ENCODE results near the gene NRP2. TPM values are rescaled to one million over a fixed set of nuclear protein-coding genes. Genes with fewer than 3 reads are reported as not detected.

NRP2 gene
- total RNA-seq, 4 donors from 2014 or later, result 195 to 440 (median 314) TPM

GRCh38 chr2:205835251-205835791 is 153.0 kb downstream of the NRP2 start:
- no peak overlapping the region for H3K4me3 ChIP-seq
- intact Hi-C loops (cut with DNase I), result loop anchor here (5.0 kb wide), 1 partner anchor 37 kb away; no protein-coding TSS in a partner anchor
- TF ChIP-seq POLR2A (IDR thresholded peaks at IDR 0.05; ENCODE audit: low read depth), result no peak
- TF ChIP-seq EP300 (IDR thresholded peaks at IDR 0.05), result no peak
- TF ChIP-seq POLR2AphosphoS5 (IDR thresholded peaks at IDR 0.05), result peak in 1 of 2 donors; percentile 25
- TF ChIP-seq CTCF (IDR thresholded peaks at IDR 0.05), result no peak
- no peak for DNase-seq (ENCODE audit: extremely low spot score)
- no peaks in the 10 kb centered on the region for H3K36me3 ChIP-seq
- H3K9me3 ChIP-seq, result peaks cover 0 to 5% (median 0%) of the 10 kb centered on the region in 4 donors
- WGBS, result 35% methylated on average over 4 of the region's 4 CpGs
- no peaks in the 10 kb centered on the region for H3K27me3 ChIP-seq
- peak overlapping the region; percentile 75 to 83 (median 80) for H3K27ac ChIP-seq (replicated peaks in 1 of 4)
- H3K4me1 ChIP-seq, result peaks cover 3 to 53% (median 45%) of the 10 kb centered on the region in 4 donors

GRCh38 chr2:205835923-205836322 is 153.6 kb downstream of the NRP2 start:
- Histone ChIP-seq H3K36me3 (no peaks in the 10 kb centered on the region), H3K27me3 (no peaks in the 10 kb centered on the region), H3K27ac (replicated peaks in 1 of 4) (peak overlapping the region; percentile 75 to 83 (median 80)), H3K4me3 (no peak overlapping the region), H3K9me3 (peaks cover 0 to 5% (median 0%) of the 10 kb centered on the region in 4 donors), H3K4me1 (peaks cover 3 to 53% (median 45%) of the 10 kb centered on the region in 4 donors)
- DNase-seq (ENCODE audit: extremely low spot score), result no peak
- intact Hi-C loops (cut with DNase I), result loop anchor here (2.0 to 5.0 kb wide), 2 partner anchors 36 to 63 kb away; no protein-coding TSS in a partner anchor
- WGBS, result 40% methylated on average over 5 of the region's 5 CpGs
- TF ChIP-seq POLR2AphosphoS5 (IDR thresholded peaks at IDR 0.05), result no peak
- TF ChIP-seq POLR2A (IDR thresholded peaks at IDR 0.05; ENCODE audit: low read depth), result no peak
- TF ChIP-seq CTCF (IDR thresholded peaks at IDR 0.05), result no peak
- no peak for TF ChIP-seq EP300 (IDR thresholded peaks at IDR 0.05)

GRCh38 chr2:205836477-205837221 is 154.3 kb downstream of the NRP2 start:
- H3K27me3 ChIP-seq, result no peaks in the 10 kb centered on the region
- no peak for DNase-seq (ENCODE audit: extremely low spot score)
- H3K4me1 ChIP-seq, result peaks cover 3 to 59% (median 48%) of the 10 kb centered on the region in 4 donors
- intact Hi-C loops (cut with DNase I), result loop anchor here (2.0 to 5.0 kb wide), 2 partner anchors 36 to 64 kb away; no protein-coding TSS in a partner anchor
- H3K4me3 ChIP-seq, result no peak overlapping the region
- H3K27ac ChIP-seq (replicated peaks in 1 of 4), result peak overlapping the region; percentile 75 to 83 (median 80)
- TF ChIP-seq POLR2AphosphoS5 (IDR thresholded peaks at IDR 0.05), result peak; percentile 33 to 70
- no peak for TF ChIP-seq POLR2A (IDR thresholded peaks at IDR 0.05; ENCODE audit: low read depth)
- 58% methylated on average over 13 of the region's 13 CpGs for WGBS
- peaks cover 0 to 5% (median 0%) of the 10 kb centered on the region in 4 donors for H3K9me3 ChIP-seq
- no peaks in the 10 kb centered on the region for H3K36me3 ChIP-seq

GRCh38 chr2:205837663-205838062 is 155.4 kb downstream of the NRP2 start:
- Histone ChIP-seq H3K9me3 (peaks cover 0 to 5% (median 0%) of the 10 kb centered on the region in 4 donors), H3K27me3 (no peaks in the 10 kb centered on the region), H3K27ac (replicated peaks in 1 of 4) (peak overlapping the region; percentile 75 to 83 (median 80)), H3K4me1 (peaks cover 3 to 66% (median 48%) of the 10 kb centered on the region in 4 donors), H3K36me3 (no peaks in the 10 kb centered on the region), H3K4me3 (no peak overlapping the region)
- intact Hi-C loops (cut with DNase I), result loop anchor here (2.0 to 5.0 kb wide), 2 partner anchors 35 to 65 kb away; no protein-coding TSS in a partner anchor
- 50% methylated on average over 1 of the region's 1 CpG for WGBS
- TF ChIP-seq CTCF (IDR thresholded peaks at IDR 0.05) (no peak), EP300 (IDR thresholded peaks at IDR 0.05) (no peak), POLR2AphosphoS5 (IDR thresholded peaks at IDR 0.05) (no peak), POLR2A (IDR thresholded peaks at IDR 0.05; ENCODE audit: low read depth) (no peak)
- no peak for DNase-seq (ENCODE audit: extremely low spot score)

- peaks cover 0 to 28% (median 15%) of the 10 kb centered on the region in 4 donors for H3K4me1 ChIP-seq
- H3K36me3 ChIP-seq, result no peaks in the 10 kb centered on the region
- intact Hi-C loops (cut with DNase I), result no loop called here
- 64% methylated on average over 3 of the region's 3 CpGs for WGBS
- no peaks in the 10 kb centered on the region for H3K27me3 ChIP-seq
- no peaks in the 10 kb centered on the region for H3K9me3 ChIP-seq
- H3K27ac ChIP-seq (replicated peaks in 1 of 4), result no peak overlapping the region
- H3K4me3 ChIP-seq, result no peak overlapping the region
- no peak for DNase-seq (ENCODE audit: extremely low spot score)
- TF ChIP-seq POLR2A (IDR thresholded peaks at IDR 0.05; ENCODE audit: low read depth) (no peak), CTCF (IDR thresholded peaks at IDR 0.05) (no peak), EP300 (IDR thresholded peaks at IDR 0.05) (no peak), POLR2AphosphoS5 (IDR thresholded peaks at IDR 0.05) (no peak)
Measured at GRCh38 chr2:205845446-205845845, 163.1 kb downstream of the NRP2 start.

Measured in esophagus muscularis mucosa (tissue), 4 donors.